AG04449 (cell line): ENCODE results near the gene SCARB2.
A peak's percentile ranks its signal among the peaks of the same experiment; 100 is the strongest.

Experiments used
- CTCF ChIA-PET: fragments of 350-600 bp; formaldehyde crosslinking; extraction: SDS; loops from one replicate; lab custom pipeline; 2021; ENCODE audit warnings: antibody characterized with exemption; lab: Yijun Ruan, JAX
- POLR2A ChIA-PET: fragments of 400-600, 350-600 bp; formaldehyde crosslinking; extraction: SDS; loops from one replicate; lab custom pipeline; 2020; ENCODE audit warnings: antibody characterized with exemption, inconsistent platforms; lab: Yijun Ruan, JAX
- DNase-seq: peaks from one replicate; pipeline ENCODE4 v3.0.0-alpha.2; 2010; ENCODE audit warnings: low read depth, low spot score
- H3K4me3 ChIP-seq: 2 replicates; pipeline ENCODE4 v1.5.1; 2011; ENCODE audit warnings: low read depth, mild to moderate bottlenecking, control low read depth, low read length
- CTCF ChIP-seq: IDR thresholded peaks from one replicate; pipeline ENCODE4 v1.5.1; 2011; ENCODE audit warnings: mild to moderate bottlenecking, moderate library complexity, low read length, control low read depth, inconsistent platforms; ENCODE audit not compliant: insufficient read depth; ENCODE audit errors: missing control alignments

The SCARB2 gene

GRCh38 chr4:76219299-76220055 lies 5.9 kb upstream of the SCARB2 start:
- no peak for DNase-seq
- CTCF ChIA-PET, result no interaction called here
- H3K4me3 ChIP-seq, result no peak overlapping the region
- no peak for TF ChIP-seq CTCF
- POLR2A ChIA-PET, result interaction anchor here (0.6 kb wide), 1 partner anchor 197 kb away, joined by 3 read pairs; no protein-coding TSS in a partner anchor

- no peak overlapping the region for H3K4me3 ChIP-seq
- ChIA-PET POLR2A (no interaction called here), CTCF (interaction anchor here (0.8 kb wide), 1 partner anchor 91 kb away, joined by 3 read pairs; no protein-coding TSS in a partner anchor)
- no peak for DNase-seq
- TF ChIP-seq CTCF, result no peak
Measured at GRCh38 chr4:76216975-76217814, 3.6 kb upstream of the SCARB2 start.

GRCh38 chr4:76216524-76216923 lies 2.9 kb upstream of the SCARB2 start:
- DNase-seq, result no peak
- no peak for TF ChIP-seq CTCF
- ChIA-PET CTCF (no interaction called here), POLR2A (no interaction called here)
- no peak overlapping the region for H3K4me3 ChIP-seq

- no peak for TF ChIP-seq CTCF
- POLR2A ChIA-PET, result no interaction called here
- no peak overlapping the region for H3K4me3 ChIP-seq
- CTCF ChIA-PET, result interaction anchor here (0.7 to 1.8 kb wide), 4 partner anchors 13 to 92 kb away, joined by 3 to 8 read pairs (median 5); partner anchors contain the start of gene STBD1
- DNase-seq, result no peak
Measured at GRCh38 chr4:76215077-76215476, 1.5 kb upstream of the SCARB2 start.

- ChIA-PET CTCF (interaction anchor here (0.7 to 9.7 kb wide), 4 partner anchors 34 to 93 kb away, joined by 3 to 82 read pairs (median 8); partner anchors contain the start of gene STBD1), POLR2A (interaction anchor here (1.1 to 2.0 kb wide), 2 partner anchors 15 to 92 kb away, joined by 6 to 10 read pairs; partner anchors contain the start of gene STBD1)
- TF ChIP-seq CTCF, result no peak
- peak overlapping the region; percentile 82 for H3K4me3 ChIP-seq
- DNase-seq, result no peak
Measured at GRCh38 chr4:76214177-76214675, 602 bp upstream of the SCARB2 start.
